ENCODE results near the gene PPP1R16B.

Gene PPP1R16B

DNA sequence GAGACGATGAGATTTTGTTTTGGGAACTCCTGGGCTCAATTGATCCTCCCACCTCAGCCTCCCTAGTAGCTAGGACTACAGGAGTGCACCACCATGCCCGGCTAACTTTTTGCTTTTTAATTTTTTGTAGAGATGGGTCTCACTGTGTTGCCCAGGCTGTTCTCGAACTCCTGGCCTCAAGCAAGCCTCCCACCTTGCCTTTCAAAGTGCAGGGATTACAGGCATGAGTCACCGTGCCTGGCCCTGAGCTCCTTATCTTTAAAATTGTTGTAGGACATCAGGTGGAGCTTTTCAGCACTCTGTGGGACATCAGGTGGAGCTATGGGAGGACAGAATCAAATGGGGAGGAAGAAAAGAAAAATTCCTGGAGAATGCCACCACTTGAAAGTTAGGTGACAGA is 44.5 kb upstream of the PPP1R16B start (continued):
- TF ChIP-seq, protein P1, sequence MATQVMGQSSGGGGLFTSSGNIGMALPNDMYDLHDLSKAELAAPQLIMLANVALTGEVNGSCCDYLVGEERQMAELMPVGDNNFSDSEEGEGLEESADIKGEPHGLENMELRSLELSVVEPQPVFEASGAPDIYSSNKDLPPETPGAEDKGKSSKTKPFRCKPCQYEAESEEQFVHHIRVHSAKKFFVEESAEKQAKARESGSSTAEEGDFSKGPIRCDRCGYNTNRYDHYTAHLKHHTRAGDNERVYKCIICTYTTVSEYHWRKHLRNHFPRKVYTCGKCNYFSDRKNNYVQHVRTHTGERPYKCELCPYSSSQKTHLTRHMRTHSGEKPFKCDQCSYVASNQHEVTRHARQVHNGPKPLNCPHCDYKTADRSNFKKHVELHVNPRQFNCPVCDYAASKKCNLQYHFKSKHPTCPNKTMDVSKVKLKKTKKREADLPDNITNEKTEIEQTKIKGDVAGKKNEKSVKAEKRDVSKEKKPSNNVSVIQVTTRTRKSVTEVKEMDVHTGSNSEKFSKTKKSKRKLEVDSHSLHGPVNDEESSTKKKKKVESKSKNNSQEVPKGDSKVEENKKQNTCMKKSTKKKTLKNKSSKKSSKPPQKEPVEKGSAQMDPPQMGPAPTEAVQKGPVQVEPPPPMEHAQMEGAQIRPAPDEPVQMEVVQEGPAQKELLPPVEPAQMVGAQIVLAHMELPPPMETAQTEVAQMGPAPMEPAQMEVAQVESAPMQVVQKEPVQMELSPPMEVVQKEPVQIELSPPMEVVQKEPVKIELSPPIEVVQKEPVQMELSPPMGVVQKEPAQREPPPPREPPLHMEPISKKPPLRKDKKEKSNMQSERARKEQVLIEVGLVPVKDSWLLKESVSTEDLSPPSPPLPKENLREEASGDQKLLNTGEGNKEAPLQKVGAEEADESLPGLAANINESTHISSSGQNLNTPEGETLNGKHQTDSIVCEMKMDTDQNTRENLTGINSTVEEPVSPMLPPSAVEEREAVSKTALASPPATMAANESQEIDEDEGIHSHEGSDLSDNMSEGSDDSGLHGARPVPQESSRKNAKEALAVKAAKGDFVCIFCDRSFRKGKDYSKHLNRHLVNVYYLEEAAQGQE (tag by site-specific recombination; IDR thresholded peaks at IDR 0.05) = no peak

DNA sequence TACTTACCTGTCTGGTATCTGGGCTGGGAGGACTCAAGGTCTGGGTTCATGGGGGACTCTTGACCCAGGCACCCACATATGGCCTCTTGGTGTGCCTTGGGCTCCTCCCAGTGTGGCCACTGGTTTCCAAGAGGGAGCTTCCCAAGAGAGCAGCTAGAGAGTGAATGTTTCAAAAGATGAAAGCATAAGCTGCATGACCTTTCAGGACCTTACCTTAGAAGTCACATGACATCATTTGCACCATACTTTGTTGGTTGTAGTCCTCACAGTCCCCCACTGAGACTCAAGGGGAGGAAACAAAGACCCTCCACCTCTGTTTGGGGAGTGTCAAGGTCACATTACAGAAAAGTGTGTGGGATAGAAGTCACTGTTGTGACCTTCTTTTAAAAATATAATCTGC is 43.3 kb upstream of the PPP1R16B start:
- POLR2A ChIA-PET = no interaction called here
- H3K36me3 ChIP-seq (ENCODE audit: control insufficient read depth in 2 of 2, insufficient read depth in 1 of 2, low read length in 2 of 2) = peaks cover 0 to 80% of the 10 kb centered on the region in 2 experiments; a peak in 2 of 3 replicates
- CTCF ChIA-PET = interaction anchor here (1.2 to 1.3 kb wide), 2 partner anchors 12 to 117 kb away, joined by 3 to 4 read pairs; no protein-coding TSS in a partner anchor
- H3K9me3 ChIP-seq (ENCODE audit: control insufficient read depth, insufficient read depth, low read depth, low read length) = no peaks in the 10 kb centered on the region
- no peak overlapping the region for H3K27ac ChIP-seq (ENCODE audit: extremely low read depth, low read depth, low read length)
- no peaks in the 10 kb centered on the region for H3K4me1 ChIP-seq (ENCODE audit: control insufficient read depth, insufficient read depth, low read length)
- no peak overlapping the region for H3K4me3 ChIP-seq (ENCODE audit: low read depth, low read length)
- TF ChIP-seq ZNF114 (tag by site-specific recombination; IDR thresholded peaks at IDR 0.05) (no peak), ZNF132 (tag by site-specific recombination; IDR thresholded peaks at IDR 0.05; ENCODE audit: borderline replicate concordance) (no peak), ZNF596 (tag by site-specific recombination; IDR thresholded peaks at IDR 0.05) (no peak), ZNF510 (tag by site-specific recombination; IDR thresholded peaks at IDR 0.05; ENCODE audit: insufficient replicate concordance) (no peak), HOXC10 (CRISPR knock-in tag; IDR thresholded peaks at IDR 0.05) (no peak), ZBTB21 (tag by site-specific recombination; IDR thresholded peaks at IDR 0.05) (no peak), ZNF138 (tag by site-specific recombination; IDR thresholded peaks at IDR 0.05; ENCODE audit: borderline replicate concordance) (no peak), PRDM1 (tag by site-specific recombination; IDR thresholded peaks at IDR 0.05) (no peak), ZNF391 (tag by site-specific recombination; IDR thresholded peaks at IDR 0.05; ENCODE audit: borderline replicate concordance, low read depth) (no peak), ZFP69B (tag by site-specific recombination; IDR thresholded peaks at IDR 0.05) (no peak)
- TF ChIP-seq, protein P2, sequence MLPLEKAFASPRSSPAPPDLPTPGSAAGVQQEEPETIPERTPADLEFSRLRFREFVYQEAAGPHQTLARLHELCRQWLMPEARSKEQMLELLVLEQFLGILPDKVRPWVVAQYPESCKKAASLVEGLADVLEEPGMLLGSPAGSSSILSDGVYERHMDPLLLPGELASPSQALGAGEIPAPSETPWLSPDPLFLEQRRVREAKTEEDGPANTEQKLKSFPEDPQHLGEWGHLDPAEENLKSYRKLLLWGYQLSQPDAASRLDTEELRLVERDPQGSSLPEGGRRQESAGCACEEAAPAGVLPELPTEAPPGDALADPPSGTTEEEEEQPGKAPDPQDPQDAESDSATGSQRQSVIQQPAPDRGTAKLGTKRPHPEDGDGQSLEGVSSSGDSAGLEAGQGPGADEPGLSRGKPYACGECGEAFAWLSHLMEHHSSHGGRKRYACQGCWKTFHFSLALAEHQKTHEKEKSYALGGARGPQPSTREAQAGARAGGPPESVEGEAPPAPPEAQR (tag by site-specific recombination; IDR thresholded peaks at IDR 0.05) = no peak

DNA sequence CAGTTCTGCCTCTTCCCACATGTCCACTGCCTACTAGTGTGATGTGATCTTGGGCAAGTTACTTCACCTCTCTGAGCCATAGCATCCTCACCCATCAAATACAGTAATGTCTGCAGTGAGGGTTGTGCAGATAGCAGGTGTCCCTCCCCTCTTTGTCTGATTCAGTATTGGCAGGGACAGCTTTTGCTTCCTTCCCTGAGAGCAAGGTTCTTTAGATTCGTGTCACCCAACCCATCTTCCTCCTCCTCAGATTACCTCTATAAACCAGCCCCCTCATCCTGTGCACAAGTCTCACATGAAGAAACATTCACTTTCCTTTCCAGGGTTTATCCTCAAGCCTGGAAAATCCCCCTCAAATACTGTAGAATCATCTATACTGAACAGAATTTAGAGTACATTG is 41.9 kb upstream of the PPP1R16B start:
- H3K27ac ChIP-seq (ENCODE audit: extremely low read depth, low read depth, low read length) = no peak overlapping the region
- ChIA-PET POLR2A (no interaction called here), CTCF (interaction anchor here (1.3 to 2.9 kb wide), 2 partner anchors 11 to 118 kb away, joined by 4 to 16 read pairs; no protein-coding TSS in a partner anchor)
- peaks cover 0 to 83% of the 10 kb centered on the region in 2 experiments; a peak in 2 of 3 replicates for H3K36me3 ChIP-seq (ENCODE audit: control insufficient read depth in 2 of 2, insufficient read depth in 1 of 2, low read length in 2 of 2)
- H3K4me3 ChIP-seq (ENCODE audit: low read depth, low read length) = no peak overlapping the region
- H3K9me3 ChIP-seq (ENCODE audit: control insufficient read depth, insufficient read depth, low read depth, low read length) = no peaks in the 10 kb centered on the region
- no peaks in the 10 kb centered on the region for H3K4me1 ChIP-seq (ENCODE audit: control insufficient read depth, insufficient read depth, low read length)
- TF ChIP-seq ZSCAN16 (tag by site-specific recombination; IDR thresholded peaks at IDR 0.05) (no peak), ZFP41 (tag by site-specific recombination; IDR thresholded peaks at IDR 0.05; ENCODE audit: borderline replicate concordance) (no peak), ZNF404 (tag by site-specific recombination; IDR thresholded peaks at IDR 0.05) (no peak), ZNF768 (tag by site-specific recombination; IDR thresholded peaks at IDR 0.05) (no peak), ZXDB (tag by site-specific recombination; IDR thresholded peaks at IDR 0.05) (no peak), ZFP69B (tag by site-specific recombination; IDR thresholded peaks at IDR 0.05) (no peak), MEIS1 (CRISPR knock-in tag; IDR thresholded peaks at IDR 0.05; ENCODE audit: borderline replicate concordance) (no peak), ZFHX2 (tag by site-specific recombination; conservative IDR thresholded peaks at IDR 0.05) (no peak)
- TF ChIP-seq, protein P3, sequence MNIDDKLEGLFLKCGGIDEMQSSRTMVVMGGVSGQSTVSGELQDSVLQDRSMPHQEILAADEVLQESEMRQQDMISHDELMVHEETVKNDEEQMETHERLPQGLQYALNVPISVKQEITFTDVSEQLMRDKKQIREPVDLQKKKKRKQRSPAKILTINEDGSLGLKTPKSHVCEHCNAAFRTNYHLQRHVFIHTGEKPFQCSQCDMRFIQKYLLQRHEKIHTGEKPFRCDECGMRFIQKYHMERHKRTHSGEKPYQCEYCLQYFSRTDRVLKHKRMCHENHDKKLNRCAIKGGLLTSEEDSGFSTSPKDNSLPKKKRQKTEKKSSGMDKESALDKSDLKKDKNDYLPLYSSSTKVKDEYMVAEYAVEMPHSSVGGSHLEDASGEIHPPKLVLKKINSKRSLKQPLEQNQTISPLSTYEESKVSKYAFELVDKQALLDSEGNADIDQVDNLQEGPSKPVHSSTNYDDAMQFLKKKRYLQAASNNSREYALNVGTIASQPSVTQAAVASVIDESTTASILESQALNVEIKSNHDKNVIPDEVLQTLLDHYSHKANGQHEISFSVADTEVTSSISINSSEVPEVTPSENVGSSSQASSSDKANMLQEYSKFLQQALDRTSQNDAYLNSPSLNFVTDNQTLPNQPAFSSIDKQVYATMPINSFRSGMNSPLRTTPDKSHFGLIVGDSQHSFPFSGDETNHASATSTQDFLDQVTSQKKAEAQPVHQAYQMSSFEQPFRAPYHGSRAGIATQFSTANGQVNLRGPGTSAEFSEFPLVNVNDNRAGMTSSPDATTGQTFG (tag by site-specific recombination; IDR thresholded peaks at IDR 0.05; ENCODE audit: borderline replicate concordance) = no peak
- TF ChIP-seq, protein P4, sequence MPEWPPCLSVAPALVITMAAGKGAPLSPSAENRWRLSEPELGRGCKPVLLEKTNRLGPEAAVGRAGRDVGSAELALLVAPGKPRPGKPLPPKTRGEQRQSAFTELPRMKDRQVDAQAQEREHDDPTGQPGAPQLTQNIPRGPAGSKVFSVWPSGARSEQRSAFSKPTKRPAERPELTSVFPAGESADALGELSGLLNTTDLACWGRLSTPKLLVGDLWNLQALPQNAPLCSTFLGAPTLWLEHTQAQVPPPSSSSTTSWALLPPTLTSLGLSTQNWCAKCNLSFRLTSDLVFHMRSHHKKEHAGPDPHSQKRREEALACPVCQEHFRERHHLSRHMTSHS (tag by site-specific recombination; IDR thresholded peaks at IDR 0.05) = no peak
